Upper lobe of right lung (tissue), 1 donor: ENCODE measurements around the gene OR56A1. TPM values are rescaled to one million over a fixed set of nuclear protein-coding genes. Genes with fewer than 3 reads are reported as not detected.
A peak's percentile ranks its signal among the peaks of the same experiment; 100 is the strongest.

Experiments used
- ATAC-seq: fragments of 200-7000 bp; cut with Tn5 transposase; one replicate; pipeline ENCODE4 v1.9.1; 2020; ENCODE audit warnings: mild to moderate bottlenecking, moderate library complexity
- DNase-seq: peaks from one replicate; pipeline ENCODE4 v3.0.0-alpha.2; 2020
- H3K27ac ChIP-seq: fragments of 200-600 bp; one replicate; pipeline ENCODE4 v1.8.0; 2022
- H3K27me3 ChIP-seq: fragments of 200-600 bp; one replicate; pipeline ENCODE4 v1.8.0; 2022; ENCODE audit warnings: mild to moderate bottlenecking
- H3K36me3 ChIP-seq: fragments of 200-600 bp; one replicate; pipeline ENCODE4 v1.8.0; 2022
- H3K4me1 ChIP-seq: fragments of 200-600 bp; one replicate; pipeline ENCODE4 v1.8.0; 2022
- H3K4me3 ChIP-seq: fragments of 200-600 bp; one replicate; pipeline ENCODE4 v1.8.0; 2022; ENCODE audit warnings: mild to moderate bottlenecking
- H3K9me3 ChIP-seq: fragments of 200-600 bp; one replicate; pipeline ENCODE4 v1.8.0; 2022
- intact Hi-C: fragments of 100-400 bp; cut with DNase I; formaldehyde crosslinking; loops from one replicate; pipeline ENCODE4 v1.11.0; 2022
- total RNA-seq: library from RNA; stranded (reverse); fragmentation: NEBNext Ultra II Directional; extraction: Animal tissue kit (Norgen Biotek cat#: 25700); gene quantifications from one replicate; pipeline ENCODE4 v1.2.1, GENCODE V29; 2021
- TF ChIP-seq, protein P1 (sequence below): fragments of 200-600 bp; IDR thresholded peaks from one replicate; pipeline ENCODE4 v1.8.0; 2022; ENCODE audit warnings: antibody characterized with exemption
- donor health status: DM: no; HTN: yes; CAD: no; lungs with severe emphysema.

Gene OR56A1
- total RNA-seq, 1 donor from 2014 or later: not detected

DNA sequence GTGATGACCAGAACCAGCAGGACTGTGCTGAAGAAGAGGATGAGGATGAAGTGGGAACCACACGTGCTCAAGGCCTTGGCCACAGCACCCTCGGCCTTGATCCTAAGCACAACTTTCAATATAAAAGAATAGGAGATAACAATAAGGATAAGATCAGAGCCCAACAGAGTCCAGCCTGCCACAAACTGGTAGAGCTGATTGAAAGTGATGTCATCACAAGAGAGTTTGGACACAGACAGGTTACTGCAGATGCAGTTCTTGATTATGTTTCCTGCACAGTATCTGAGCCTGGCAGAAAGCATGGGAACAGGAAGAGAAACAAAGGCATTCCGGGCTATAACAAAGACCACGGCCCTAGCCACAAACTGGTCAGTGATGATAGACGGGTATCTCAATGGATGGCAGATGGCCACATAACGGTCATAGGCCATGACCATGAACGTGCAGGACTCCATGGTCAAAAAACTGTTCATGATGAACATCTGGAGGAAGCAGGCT is 28.3 kb downstream of the OR56A1 start:
- Histone ChIP-seq H3K4me3 (no peak overlapping the region), H3K36me3 (no peaks in the 10 kb centered on the region), H3K27ac (no peak overlapping the region), H3K9me3 (no peaks in the 10 kb centered on the region), H3K4me1 (no peaks in the 10 kb centered on the region), H3K27me3 (no peaks in the 10 kb centered on the region)
- no peak for DNase-seq
- ATAC-seq: no peak
- TF ChIP-seq, protein P1, sequence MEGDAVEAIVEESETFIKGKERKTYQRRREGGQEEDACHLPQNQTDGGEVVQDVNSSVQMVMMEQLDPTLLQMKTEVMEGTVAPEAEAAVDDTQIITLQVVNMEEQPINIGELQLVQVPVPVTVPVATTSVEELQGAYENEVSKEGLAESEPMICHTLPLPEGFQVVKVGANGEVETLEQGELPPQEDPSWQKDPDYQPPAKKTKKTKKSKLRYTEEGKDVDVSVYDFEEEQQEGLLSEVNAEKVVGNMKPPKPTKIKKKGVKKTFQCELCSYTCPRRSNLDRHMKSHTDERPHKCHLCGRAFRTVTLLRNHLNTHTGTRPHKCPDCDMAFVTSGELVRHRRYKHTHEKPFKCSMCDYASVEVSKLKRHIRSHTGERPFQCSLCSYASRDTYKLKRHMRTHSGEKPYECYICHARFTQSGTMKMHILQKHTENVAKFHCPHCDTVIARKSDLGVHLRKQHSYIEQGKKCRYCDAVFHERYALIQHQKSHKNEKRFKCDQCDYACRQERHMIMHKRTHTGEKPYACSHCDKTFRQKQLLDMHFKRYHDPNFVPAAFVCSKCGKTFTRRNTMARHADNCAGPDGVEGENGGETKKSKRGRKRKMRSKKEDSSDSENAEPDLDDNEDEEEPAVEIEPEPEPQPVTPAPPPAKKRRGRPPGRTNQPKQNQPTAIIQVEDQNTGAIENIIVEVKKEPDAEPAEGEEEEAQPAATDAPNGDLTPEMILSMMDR: no peak
- intact Hi-C loops: no loop called here

GRCh38 chr11:5994791-5995190 is 35.8 kb downstream of the OR56A1 start:
- H3K36me3 ChIP-seq: no peaks in the 10 kb centered on the region
- no peaks in the 10 kb centered on the region for H3K27me3 ChIP-seq
- no peaks in the 10 kb centered on the region for H3K4me1 ChIP-seq
- ATAC-seq: no peak
- H3K4me3 ChIP-seq: no peak overlapping the region
- no peaks in the 10 kb centered on the region for H3K9me3 ChIP-seq
- intact Hi-C loops: no loop called here
- no peak overlapping the region for H3K27ac ChIP-seq
- DNase-seq: no peak
- TF ChIP-seq, protein P1: no peak

DNA sequence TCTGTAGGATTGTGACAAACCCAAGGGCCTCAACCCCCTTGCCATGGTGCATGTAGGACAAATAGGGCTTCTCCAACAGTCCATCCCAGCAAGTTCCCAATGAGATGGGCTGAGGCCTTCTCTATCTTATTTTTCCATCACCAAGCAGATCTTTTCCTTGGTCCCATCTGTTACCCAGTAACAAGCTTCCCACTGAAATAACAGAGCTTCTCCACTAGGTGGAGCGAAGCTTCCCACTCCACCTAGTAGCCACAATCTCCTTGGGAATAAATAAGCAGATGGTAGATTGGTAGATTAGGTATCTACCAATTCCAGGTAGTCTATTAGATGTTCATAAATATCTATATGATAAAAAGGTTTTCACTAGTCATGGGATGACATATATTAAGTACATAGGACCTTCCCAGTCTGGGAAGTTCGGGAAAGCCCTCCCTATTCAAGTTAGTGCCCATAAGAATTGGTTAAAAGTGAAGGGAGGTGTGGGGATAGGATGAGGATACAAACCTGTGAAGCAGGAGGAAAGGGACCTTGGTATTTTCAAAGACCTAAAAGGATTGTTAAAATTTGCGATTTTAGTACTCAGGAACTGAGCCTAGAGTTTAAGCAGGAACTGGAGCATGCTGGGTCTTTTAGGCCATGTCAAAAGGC is 37.8 kb downstream of the OR56A1 start:
- ATAC-seq (peak; percentile 65), DNase-seq (no peak)
- no peaks in the 10 kb centered on the region for H3K36me3 ChIP-seq
- no peaks in the 10 kb centered on the region for H3K27me3 ChIP-seq
- H3K4me1 ChIP-seq: no peaks in the 10 kb centered on the region
- H3K9me3 ChIP-seq: no peaks in the 10 kb centered on the region
- no peak overlapping the region for H3K4me3 ChIP-seq
- intact Hi-C loops: no loop called here
- H3K27ac ChIP-seq: no peak overlapping the region
- TF ChIP-seq, protein P1: peak; percentile 57

DNA sequence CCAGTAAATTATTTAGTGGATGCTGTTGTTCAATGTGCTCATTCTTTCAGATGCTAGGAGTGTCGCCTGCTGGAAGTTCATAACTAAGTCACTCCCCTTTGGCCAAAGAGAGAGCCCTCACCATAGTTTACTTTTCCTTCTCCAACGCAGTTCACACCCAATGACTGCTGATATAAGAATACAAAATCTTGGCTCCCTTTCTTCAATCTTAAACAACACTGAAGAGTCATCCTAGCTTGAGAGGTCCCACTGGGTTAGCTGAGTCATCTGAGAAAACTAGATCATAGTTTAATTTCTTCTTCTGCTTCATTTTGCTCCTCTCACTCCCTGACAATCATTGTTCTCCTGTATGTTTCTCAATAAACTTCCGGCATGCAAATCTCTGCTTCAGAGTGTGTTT is 38.4 kb downstream of the OR56A1 start:
- TF ChIP-seq, protein P1: no peak
- H3K27me3 ChIP-seq: no peaks in the 10 kb centered on the region
- no peaks in the 10 kb centered on the region for H3K9me3 ChIP-seq
- intact Hi-C loops: no loop called here
- H3K4me1 ChIP-seq: no peaks in the 10 kb centered on the region
- ATAC-seq (peak; percentile 21), DNase-seq (no peak)
- H3K36me3 ChIP-seq: no peaks in the 10 kb centered on the region
- no peak overlapping the region for H3K4me3 ChIP-seq
- no peak overlapping the region for H3K27ac ChIP-seq

- intact Hi-C loops: no loop called here
- Histone ChIP-seq H3K4me1 (no peaks in the 10 kb centered on the region), H3K9me3 (no peaks in the 10 kb centered on the region), H3K36me3 (no peaks in the 10 kb centered on the region), H3K27me3 (no peaks in the 10 kb centered on the region), H3K27ac (no peak overlapping the region), H3K4me3 (no peak overlapping the region)
- DNase-seq: no peak
- ATAC-seq: no peak
- TF ChIP-seq, protein P1: no peak
Measured at GRCh38 chr11:5989203-5989602, 41.4 kb downstream of the OR56A1 start.
